Tibial nerve (tissue), 3 donors: Measurements from ENCODE around the gene CSNK2A2.

Experiments used
- EP300 ChIP-seq, 2 donors: sonication (generic); formaldehyde crosslinking; IDR thresholded peaks; one replicate each; pipeline ENCODE4 v1.6.1; 2017; ENCODE audit warnings: antibody characterized with exemption in 2 of 2, mild to moderate bottlenecking in 1 of 2
- POLR2A ChIP-seq, 2 donors: fragments of 450-650 bp; IDR thresholded peaks; one replicate each; pipeline ENCODE4 v1.6.1; 2017; ENCODE audit warnings: antibody characterized with exemption in 2 of 2, mild to moderate bottlenecking in 2 of 2, moderate library complexity in 2 of 2

- TF ChIP-seq POLR2A (IDR thresholded peaks at IDR 0.05) (no peak), EP300 (IDR thresholded peaks at IDR 0.05) (no peak)
These were observed 1.0 kb upstream of the CSNK2A2 start for GRCh38 chr16:58198803-58199411.
